ENCODE measurements around the gene ECI1. TPM values are rescaled to one million over a fixed set of nuclear protein-coding genes. Genes with fewer than 3 reads are reported as not detected.

Gene ECI1
- total RNA-seq, 3 donors from 2014 or later: 88.5 to 129 (median 95.5) TPM

DNA sequence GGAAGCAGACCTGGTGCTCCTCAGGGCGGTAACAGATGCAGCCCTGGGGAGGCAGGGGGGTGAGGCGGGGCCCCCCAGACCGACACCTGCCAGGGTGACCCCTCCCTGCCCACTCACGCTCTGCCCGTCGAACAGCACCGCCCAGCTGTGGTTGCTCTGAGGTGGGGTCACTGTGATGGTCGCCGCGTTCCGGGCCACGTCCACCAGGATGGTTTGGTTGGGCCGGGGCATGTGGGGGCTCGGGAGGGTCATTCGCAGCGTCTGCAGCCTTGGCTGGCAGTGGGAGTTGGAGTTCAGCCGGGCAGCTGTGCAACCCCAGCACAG, 41.4 kb downstream of the ECI1 start:
- no peaks in the 10 kb centered on the region for H3K9me3 ChIP-seq
- H3K4me1 ChIP-seq (ENCODE audit: low read depth): peaks cover 29% of the 10 kb centered on the region
- no peak for ATAC-seq
- H3K36me3 ChIP-seq (ENCODE audit: low read depth): no peaks in the 10 kb centered on the region
- intact Hi-C loops (cut with DNase I, micrococcal nuclease): no loop called here
- H3K4me3 ChIP-seq: no peak overlapping the region
- no peak for DNase-seq
- TF ChIP-seq, protein P1, sequence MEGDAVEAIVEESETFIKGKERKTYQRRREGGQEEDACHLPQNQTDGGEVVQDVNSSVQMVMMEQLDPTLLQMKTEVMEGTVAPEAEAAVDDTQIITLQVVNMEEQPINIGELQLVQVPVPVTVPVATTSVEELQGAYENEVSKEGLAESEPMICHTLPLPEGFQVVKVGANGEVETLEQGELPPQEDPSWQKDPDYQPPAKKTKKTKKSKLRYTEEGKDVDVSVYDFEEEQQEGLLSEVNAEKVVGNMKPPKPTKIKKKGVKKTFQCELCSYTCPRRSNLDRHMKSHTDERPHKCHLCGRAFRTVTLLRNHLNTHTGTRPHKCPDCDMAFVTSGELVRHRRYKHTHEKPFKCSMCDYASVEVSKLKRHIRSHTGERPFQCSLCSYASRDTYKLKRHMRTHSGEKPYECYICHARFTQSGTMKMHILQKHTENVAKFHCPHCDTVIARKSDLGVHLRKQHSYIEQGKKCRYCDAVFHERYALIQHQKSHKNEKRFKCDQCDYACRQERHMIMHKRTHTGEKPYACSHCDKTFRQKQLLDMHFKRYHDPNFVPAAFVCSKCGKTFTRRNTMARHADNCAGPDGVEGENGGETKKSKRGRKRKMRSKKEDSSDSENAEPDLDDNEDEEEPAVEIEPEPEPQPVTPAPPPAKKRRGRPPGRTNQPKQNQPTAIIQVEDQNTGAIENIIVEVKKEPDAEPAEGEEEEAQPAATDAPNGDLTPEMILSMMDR (IDR thresholded peaks at IDR 0.05): no peak

DNA sequence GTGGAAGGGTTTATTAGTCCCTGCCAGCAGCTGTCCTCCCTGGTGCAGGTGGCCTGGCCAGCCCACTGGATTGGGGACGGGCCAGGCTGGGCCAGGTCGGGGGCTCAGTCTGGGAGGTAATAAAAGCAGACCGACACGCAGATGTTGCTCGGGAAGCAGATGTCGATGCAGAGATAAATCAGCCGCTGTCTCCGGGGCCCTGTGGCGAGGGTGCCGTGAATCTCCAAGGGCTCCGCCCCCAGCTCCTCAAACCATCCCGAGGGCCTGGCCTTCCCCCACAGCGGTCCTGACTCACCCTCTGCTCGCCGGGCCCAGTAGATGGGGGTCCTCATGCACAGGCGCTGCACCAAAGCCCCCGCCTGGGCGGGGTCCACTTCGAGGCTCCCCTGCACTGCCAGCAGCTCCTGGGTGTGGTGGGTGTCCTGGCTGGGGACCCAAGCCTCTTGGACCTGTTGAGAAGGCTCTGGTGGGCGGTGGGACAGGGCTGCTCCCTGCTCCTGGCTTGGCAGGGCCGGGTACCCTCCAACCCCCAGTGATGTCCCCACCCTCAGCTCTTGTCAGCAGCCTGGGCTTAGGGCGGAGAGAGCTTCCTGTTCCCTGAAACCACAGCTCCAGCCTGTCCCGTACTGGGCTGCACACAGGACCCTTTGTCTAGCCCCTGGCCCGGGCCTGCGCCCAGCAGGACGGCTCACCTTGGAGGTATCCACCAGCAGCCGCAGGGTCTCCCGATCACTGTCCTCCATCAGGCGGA, 42.0 kb downstream of the ECI1 start:
- no peaks in the 10 kb centered on the region for H3K36me3 ChIP-seq (ENCODE audit: low read depth)
- no peaks in the 10 kb centered on the region for H3K9me3 ChIP-seq
- DNase-seq: no peak
- H3K4me3 ChIP-seq: no peak overlapping the region
- peaks cover 31% of the 10 kb centered on the region for H3K4me1 ChIP-seq (ENCODE audit: low read depth)
- intact Hi-C loops (cut with DNase I, micrococcal nuclease): no loop called here
- TF ChIP-seq, protein P1 (IDR thresholded peaks at IDR 0.05): no peak
- ATAC-seq: no peak

DNA sequence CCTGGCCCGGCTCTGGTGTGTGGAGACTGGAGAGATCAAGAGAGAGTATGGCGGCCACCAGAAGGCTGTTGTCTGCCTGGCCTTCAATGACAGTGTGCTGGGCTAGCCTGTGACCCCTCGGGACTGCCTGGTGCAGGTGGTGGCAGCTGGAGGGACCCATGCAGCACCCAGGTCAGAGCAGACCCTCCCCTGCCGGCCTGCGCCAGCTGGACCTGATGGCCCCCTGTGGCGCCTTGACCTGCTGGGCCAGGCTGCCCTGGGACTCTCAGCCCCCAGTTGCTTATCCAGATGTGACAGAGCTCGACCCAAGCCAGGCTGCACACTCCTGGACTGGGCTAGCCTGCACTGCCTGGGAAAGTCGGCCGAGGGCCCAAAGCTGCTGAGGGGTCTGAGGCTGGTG, 42.6 kb downstream of the ECI1 start:
- Histone ChIP-seq H3K4me3 (no peak overlapping the region), H3K4me1 (ENCODE audit: low read depth) (peaks cover 29% of the 10 kb centered on the region), H3K9me3 (no peaks in the 10 kb centered on the region), H3K36me3 (ENCODE audit: low read depth) (no peaks in the 10 kb centered on the region)
- no peak for DNase-seq
- intact Hi-C loops (cut with DNase I, micrococcal nuclease): no loop called here
- TF ChIP-seq, protein P1 (IDR thresholded peaks at IDR 0.05): no peak
- no peak for ATAC-seq

DNA sequence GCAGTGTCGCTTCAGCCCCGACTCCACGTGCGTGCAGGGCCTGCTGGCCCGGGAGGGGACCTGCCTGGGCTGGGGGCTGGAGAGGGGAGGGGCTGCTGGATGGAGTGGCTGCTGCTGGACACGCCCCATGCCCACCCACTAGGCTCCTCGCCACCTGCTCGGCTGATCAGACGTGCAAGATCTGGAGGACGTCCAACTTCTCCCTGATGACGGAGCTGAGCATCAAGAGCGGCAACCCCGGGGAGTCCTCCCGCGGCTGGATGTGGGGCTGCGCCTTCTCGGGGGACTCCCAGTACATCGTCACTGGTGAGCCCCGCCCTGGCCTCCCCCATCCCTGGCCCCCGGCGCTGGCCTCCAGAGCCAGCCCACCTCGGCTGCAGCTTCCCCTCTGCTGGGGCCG, 43.1 kb downstream of the ECI1 start:
- no peak overlapping the region for H3K4me3 ChIP-seq
- no peaks in the 10 kb centered on the region for H3K9me3 ChIP-seq
- TF ChIP-seq, protein P1 (IDR thresholded peaks at IDR 0.05): no peak
- peaks cover 25% of the 10 kb centered on the region for H3K4me1 ChIP-seq (ENCODE audit: low read depth)
- DNase-seq (no peak), ATAC-seq (no peak)
- H3K36me3 ChIP-seq (ENCODE audit: low read depth): no peaks in the 10 kb centered on the region
- intact Hi-C loops (cut with DNase I, micrococcal nuclease): no loop called here

DNA sequence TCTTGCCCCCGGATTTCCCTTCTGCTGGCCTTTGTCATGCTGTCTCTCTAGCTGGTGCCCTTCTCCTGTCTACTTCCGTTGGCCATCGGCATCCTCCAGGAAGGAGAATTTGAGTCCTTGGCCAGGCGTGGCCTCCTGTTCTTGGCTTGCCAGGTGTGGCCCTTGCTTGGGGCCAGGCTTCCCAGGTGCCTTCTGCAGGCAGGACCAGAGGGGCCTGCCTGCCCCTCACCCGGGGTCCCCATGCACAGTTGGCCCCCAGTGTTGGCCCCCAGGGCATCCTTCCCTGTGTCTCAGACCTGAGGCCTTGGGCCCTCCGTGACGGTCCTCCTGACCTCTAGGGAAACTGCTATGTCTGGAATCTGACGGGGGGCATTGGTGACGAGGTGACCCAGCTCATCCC, 43.5 kb downstream of the ECI1 start:
- no peak for ATAC-seq
- TF ChIP-seq, protein P1 (IDR thresholded peaks at IDR 0.05): no peak
- H3K36me3 ChIP-seq (ENCODE audit: low read depth): no peaks in the 10 kb centered on the region

More for the DNA sequence above, 43.5 kb downstream of the ECI1 start:
- intact Hi-C loops (cut with DNase I, micrococcal nuclease): no loop called here
- no peak for DNase-seq
- no peak overlapping the region for H3K4me3 ChIP-seq
- no peaks in the 10 kb centered on the region for H3K9me3 ChIP-seq
- H3K4me1 ChIP-seq (ENCODE audit: low read depth): peaks cover 21% of the 10 kb centered on the region

Data from mucosa of descending colon (tissue), 3 donors.